ENCODE measurements around the gene SEC24D.

The SEC24D gene

DNA sequence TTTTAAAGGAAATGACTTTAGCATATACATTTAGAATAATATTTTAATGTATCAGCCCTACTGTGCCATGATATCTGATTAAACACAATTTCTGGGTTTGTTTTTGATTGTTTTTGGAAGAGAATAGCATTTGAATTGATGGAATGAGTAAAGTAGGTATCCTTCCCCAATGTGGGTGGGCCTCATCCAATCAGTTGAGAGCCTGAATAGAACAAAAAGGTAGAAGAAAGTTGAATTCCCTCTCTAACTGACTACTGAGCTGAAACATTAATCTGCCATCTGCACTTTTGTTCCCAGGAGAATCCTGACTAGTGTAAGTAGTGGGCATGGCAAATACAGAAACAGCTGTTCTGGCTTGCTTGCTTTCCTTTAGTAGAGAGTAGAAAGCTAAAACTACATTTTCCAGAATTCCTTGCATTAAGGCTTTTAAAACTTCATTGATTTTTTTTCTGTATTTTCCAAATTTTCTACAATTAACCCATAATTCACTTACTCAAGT lies 9.7 kb upstream of the SEC24D start:
- no peak for DNase-seq (ENCODE audit: low spot score)

DNA sequence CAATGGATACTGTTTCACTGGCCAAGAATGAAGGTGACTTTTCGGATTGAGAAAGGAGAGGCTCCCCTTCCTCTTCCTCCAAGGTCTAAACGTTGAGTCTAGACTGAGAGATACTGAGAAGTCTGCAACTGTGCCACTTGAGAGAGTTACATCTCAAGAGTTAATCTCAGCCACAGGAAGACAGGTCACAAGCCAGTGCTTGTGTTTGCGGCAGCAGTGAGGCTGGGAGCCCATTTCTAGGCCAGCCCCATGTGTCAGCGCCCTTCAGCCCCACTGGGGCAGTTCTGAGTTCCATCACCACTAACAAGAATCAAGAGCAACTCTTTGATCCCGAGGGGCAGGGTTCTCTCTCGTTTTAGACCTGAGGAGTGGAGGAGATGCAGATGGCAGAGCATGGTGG lies 7.3 kb upstream of the SEC24D start:
- no peak for DNase-seq (ENCODE audit: low spot score)

DNA sequence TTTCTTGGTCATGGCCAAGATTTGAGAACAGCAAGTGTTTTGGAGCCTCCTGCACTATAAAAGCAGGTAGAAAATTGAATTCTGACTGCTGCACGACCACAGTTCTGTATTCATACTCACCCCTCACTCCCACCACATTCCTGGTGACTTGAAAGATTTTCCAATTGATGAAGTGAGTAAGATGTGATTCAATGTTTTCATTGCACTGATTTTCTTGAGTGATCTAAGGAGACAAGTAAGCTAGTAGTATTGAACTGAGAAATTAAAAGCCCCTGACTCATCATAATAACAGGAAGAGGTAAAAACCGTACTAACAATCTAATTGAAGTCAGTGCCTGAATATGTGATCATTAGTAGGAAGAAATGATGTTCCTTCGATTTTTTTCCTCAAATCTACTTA lies 6.1 kb upstream of the SEC24D start:
- DNase-seq (ENCODE audit: low spot score) = no peak

DNA sequence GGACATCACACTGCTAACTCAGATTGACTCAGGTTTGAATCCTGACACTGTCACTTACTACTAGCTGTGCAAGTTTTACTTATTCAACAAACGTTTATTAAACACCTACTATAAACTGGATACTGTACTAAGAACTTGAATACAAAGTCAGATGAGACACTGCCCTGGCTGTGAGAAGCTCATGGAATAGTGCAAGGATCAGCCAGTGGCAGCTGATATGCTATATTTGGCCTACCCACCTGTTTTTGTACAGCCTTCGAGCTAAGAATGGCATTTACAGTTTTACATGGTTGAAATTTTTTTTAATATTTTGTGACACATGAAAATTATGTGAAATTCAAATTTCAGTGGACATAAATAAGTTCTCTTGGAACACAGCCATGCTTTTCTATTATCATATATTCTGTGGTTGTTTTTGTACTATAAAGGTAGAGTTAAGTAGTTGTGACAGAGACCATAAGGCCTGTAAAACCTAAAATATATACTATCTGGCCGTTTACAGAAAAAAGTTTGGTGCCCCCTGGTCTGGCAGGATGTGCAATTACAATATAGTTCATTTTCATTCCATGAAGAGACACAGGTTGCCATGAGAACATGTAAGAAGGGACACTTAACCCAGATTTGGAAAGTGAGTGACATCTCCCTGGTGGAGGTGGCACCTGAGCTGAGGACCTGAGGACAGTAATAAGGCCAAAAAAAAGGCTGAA lies 3.4 kb upstream of the SEC24D start:
- DNase-seq (ENCODE audit: low spot score) = no peak

DNA sequence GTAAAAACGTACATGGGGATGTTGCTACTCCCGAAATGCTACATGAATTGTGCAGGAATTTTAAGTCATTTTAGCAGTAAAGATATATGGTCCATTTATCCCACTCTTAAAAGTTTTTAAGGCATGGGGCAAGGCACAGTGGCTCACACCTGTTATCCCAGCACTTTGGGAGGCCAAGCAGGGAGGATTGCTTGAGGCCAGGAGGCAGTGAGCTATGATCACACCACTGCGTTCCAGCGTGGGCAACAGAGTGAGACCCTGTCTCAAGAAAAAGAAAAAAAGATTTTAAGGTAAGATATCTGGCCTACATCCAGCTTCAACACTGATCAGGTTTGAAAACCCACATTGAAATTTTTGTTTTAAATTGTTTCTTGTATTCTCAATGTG lies 1.2 kb upstream of the SEC24D start:
- DNase-seq (ENCODE audit: low spot score) = no peak

DNA sequence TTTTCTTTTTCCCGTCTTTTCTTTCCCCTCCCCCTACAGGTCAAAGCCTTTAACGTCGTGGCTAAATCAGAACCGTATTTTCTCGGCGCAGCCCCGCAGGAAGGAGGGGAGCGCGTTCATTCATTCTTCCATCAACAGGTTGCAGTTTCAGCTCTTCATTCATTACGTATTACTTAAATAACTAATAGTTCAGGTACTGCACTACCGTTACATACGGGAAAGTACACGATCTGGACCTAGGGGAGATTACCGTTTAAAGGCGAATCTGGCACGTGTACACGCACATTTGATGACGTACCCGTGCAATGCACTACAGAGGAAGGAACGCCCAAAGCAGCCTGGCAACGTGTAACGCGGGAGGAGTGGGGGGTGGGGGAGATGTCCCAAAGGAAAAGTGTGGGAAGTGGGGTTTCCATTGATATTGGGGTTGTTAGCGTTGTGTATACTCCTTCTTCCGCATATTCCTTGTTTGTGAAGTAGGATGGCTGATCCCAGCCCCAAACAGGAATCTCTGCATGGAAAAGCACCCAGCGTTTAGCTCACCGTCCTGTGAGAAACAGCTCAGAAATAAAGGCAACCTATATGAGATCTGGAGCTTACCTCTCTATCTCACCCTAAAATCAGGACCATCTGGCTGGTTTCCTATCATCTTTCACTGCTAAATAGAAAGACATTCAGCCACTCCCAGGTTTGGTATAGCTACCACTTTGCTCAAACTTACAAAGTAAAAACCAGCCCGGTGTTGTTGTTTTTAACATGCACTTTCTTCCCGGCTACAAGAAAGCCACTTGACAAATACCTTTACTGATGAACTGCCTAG lies 585 bp upstream of the SEC24D start:
- DNase-seq (ENCODE audit: low spot score) = no peak

DNA sequence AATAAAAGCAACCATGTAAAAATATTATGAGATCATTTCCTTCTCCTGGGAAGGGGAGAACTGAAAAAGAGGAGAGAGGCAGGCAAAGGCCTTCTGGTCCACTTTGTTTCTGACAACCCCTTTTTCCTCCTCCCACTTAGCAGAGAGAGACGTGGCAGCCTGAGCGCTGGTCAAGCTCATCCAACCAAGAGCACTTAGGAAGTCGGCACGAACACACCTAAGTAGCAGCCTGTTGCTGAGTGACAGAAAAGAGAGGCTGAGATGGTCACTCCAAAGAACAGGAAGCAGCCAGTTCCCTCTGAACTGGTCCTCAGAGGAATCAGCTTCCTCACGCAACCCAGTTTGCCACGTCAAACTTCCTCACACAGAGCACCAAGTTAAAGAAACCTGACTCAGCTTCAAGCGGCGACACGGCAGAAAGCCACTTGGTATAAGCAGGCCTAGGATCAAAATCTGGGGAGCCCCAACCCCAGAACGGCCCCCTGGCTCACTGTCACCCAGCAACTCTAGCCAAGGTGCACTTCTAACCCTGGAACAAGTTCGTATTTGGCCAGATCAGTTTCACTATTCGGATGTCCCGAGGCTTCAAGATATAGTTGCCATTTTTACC lies 861 bp downstream of the SEC24D start:
- DNase-seq (ENCODE audit: low spot score) = peak; percentile 19

DNA sequence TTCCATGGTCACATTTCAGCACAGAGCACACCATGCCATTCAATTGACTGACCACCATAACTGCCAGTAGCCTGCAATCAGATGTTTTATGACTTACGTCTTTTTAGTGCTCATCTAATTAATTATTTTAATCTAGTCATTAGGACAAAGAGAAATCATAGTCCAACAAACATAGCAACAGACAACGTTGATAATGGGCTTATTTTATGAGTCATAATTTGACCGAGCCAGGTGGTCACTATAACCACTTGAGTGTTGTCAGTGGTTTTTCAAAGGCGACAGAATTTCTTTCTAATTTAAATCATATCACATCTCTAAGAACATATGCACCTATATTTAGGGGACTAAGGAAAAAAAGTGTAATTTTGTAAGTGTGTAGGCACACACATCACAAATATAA lies 1.9 kb downstream of the SEC24D start:
- DNase-seq (ENCODE audit: low spot score) = no peak

DNA sequence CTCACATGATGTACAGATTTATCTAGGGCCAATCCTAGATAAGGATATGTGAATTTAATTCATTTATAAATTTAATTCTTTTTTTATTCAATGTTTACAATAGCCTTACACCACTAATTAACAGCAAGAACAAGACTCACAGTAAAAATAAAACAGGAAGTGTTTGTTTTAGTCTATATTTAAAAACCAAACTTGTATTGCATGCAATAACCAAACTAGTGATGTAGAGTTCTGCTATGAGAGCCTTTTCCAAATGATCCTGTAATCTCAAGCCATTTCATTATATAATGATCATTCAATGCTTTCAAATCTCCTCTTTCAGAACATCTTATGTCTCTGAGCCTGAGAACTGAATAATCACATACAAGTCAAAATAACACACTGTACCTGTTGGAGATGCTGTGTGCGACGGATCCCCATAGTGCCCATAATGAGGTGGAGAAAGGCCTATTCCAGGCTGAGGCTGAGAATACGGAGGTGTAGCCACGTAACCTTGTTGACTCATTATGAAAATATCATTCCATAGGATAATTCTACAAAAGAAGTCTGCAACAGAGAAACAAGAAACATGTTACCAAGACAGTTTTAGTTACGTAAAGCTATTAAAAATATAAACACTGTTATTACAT lies 2.6 kb downstream of the SEC24D start:
- DNase-seq (ENCODE audit: low spot score) = no peak

DNA sequence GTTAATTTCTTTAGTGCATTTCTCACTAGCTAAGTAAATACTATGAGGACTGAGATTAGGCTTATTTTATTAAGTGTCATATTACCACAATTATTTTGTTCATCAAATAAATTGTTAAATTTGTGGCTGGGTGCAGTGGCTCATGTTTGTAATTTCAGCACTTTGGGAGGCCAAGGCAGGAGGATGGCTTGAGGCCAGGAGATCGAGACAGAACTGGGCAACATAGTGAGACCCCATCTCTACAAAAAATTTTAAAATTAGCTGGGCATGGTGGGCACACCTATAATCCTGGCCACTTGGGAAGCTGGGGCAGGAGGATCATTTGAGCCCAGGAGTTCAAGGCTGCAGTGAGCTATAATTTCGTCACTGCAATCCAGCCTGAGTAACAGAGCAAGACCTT lies 6.8 kb downstream of the SEC24D start:
- no peak for DNase-seq (ENCODE audit: low spot score)

DNA sequence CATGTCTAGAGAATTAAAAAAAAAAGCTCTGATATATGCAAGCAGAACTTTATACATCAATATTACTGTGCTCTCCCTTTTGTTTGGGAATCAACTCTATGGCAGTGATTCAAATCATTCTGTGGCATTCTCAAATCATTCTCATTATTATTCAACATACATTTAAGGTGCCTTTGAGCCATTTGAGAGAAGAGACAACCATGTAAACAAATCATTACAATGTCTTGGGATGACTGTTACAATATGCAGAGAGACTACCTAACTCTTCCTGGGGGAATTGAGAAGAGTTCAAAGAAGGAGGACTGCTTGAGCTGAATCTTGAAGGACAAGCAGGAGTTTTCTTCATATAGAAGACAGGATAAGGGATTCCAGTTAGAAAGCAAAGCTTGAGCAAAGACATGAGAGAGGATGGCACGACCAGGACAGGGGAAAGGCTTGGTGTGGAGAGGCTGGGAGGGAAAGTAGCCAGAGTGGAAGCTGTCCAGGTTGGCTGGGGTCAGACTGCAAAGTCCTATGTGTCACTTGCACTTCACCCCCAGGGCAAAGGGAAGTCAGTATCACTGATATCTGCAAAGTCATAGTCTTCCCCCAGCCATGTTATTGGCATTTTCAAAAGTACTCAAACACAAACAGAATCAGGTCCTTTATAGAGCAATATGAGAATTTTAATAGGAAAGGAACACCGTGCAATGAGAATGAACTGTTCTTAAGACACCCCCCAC lies 9.0 kb downstream of the SEC24D start:
- DNase-seq (ENCODE audit: low spot score) = no peak

DNA sequence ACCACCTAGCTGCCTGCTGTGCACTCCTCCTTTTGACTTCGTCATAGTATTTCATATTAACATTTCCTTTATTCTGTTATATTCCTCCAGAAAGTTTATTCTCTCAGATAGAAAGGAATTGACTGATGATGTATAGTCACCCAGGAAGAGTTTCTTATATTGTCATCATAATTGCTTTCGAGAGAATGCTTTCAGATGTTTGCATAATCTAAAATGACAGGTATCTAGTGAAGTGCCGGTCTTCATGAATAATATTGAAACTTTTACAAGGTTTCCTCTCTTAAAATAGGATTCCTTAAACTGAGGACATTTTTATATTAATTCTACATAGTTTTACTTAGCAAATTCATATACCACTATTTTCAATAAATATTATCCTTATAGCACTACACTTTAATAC lies 10.1 kb downstream of the SEC24D start:
- no peak for DNase-seq (ENCODE audit: low spot score)

DNA sequence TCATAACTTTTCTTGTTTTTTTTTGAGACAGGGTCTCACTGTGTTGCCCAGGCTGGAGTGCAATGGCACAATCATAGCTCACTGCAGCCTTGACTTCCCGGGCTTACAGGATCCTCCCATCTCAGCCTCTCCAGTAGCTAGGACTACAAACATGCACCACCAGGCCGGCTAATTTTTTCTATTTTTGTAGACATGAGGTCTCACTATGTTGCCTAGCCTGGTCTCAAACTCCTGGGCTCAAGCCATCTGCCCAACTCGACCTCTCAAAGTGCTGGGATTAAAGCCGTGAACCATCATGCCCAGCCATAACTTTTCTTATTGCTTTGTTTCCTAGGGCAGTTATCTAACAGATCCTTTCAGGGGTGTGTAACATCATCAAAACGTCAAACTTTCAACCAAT lies 11.8 kb downstream of the SEC24D start:
- no peak for DNase-seq (ENCODE audit: low spot score)

DNA sequence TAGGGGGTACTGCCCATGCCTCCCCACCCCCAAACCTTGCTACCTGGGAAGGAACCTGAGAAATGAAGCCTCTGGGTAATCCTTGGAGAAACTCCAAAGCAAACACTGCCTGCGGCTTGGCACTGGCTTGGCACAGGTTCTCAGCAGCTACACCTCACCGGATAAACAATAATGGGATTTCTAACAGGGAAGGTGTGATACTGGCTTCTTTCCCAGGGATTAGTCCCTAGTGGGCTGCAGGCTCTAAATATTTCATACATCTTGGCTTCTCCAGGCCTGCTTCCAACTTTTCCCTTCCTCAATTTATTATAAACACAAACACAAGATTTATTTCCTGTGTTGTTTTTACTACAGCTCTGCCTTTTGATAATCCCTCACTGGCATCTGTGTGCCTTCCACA lies 12.5 kb downstream of the SEC24D start:
- DNase-seq (ENCODE audit: low spot score) = no peak

DNA sequence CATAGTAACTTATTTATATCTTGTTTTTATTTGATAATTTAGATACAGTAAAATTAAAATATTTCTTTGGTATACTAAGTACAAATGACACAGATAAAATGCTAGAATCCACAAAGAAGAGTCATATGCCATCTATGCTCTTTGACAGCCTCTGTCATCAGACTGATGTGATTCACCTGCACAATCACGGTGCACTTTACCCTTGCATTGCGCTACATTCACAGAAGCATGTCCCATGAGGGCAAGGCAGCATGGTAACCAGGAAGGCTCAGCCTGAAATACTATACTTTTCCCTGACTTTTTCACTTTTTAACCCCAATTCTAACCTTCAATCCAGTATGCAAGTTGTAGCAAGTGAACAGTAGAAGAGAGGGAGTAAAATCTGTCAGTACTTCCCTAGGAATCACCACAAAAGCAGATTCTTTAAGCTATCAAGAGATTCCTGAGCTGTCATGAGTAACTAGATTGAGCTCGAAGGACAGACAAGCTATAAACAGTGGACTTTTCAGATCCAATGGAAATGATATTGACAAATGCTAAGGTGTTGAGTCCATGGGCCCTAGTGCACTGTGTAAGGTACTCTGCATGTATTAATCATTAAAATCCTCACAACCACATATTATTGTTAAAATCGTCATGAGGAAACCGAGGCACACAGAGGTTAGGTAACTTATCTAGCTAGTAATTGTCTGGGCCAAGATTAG lies 14.2 kb downstream of the SEC24D start:
- no peak for DNase-seq (ENCODE audit: low spot score)

DNA sequence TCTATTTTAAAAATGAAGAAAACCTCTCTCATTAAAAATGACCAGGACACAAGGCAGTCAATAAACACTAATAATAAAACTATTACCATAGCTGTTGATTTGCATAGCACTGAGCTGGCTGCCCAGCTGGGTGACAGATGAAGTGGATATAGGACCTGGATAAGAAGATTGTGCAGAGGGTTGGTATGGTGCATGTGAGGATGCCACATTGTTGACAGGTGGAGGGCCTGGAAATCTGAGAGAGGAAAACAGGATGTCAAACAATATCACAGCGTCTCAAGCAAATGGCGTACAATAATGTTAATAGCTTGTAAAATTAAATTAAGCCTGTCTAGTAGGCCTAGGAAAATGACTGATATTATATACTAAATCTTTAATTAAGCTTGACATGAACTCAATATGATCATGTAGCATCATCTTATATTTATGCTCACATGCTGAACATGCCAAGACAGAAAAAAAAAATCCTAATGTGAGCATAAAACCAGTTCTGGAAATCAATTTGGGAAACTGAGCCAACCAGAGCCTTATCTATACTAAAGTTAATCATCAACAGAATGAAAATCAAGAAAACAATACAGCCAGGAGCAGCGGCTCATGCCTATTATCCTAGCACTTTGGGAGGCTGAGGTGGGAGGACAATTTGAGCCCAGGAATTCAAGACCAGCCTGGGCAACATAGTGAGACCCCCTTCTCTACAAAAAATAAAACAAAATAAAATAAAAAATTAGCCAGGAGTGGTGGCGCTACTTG lies 18.6 kb downstream of the SEC24D start:
- DNase-seq (ENCODE audit: low spot score) = no peak

DNA sequence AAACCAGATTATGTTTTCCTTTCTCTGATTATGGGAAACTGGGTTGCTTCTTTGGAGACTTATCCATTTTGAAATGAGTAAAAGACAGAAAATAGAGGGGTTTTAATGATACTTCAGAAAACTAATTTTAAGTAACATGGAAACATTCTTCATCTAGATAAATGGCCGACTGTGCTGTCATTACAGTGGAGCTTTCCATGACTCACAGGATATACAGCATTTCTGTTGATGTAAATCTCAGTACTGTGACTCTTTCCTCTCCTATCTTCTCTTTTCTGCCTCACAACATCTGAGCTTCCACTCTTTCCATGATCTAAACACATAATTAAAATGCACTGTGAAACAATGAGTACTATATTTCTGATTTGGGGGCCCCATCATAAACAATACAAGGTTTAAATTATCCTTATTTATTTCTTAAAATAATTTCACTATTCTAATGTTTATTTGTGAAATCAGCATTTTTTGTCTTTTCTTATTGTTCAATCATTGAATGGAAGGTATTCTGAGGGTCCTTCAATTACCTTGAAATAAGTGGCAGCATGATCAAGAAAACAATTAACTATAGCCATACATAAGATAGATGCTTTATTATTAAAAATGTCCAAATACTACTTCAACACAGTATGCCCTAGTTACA lies 19.3 kb downstream of the SEC24D start:
- DNase-seq (ENCODE audit: low spot score) = no peak

DNA sequence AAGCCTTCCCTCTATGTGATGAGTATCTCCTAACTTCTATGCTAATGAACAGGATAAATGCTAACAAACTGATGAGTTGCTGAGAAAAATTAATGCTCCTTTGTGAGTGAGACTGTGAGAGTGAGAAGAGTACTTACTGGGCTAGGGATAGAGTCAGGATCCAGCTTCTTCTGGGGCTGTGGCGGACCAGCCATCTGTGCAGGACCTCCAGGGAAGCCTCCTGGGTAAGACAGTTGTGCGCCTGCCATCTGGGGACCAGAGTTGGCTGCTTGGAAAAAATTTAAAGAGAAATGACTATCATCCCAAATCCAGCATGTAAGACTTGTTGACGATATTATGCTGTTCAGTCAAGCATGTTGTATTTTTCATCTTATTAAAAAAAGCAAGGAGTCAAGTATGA lies 21.0 kb downstream of the SEC24D start:
- DNase-seq (ENCODE audit: low spot score) = no peak

DNA sequence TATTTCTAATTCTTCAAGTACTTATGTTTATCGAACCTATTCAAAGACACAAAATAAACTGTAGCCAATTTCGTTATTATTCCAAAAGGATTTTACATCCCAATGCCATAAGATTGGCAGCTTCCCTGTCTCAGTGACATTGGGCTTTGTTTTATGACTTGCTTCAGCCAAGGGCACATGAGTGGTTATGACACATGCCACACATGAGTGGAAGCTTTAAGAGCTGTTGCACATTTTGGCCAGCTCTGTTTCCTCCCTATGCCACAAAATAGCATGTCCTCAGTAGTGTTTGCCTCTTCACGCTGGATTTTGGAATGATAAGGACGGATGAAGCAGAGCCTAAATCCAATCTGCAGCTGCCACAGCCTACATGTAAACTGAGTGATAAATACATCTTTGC lies 21.9 kb downstream of the SEC24D start:
- no peak for DNase-seq (ENCODE audit: low spot score)

DNA sequence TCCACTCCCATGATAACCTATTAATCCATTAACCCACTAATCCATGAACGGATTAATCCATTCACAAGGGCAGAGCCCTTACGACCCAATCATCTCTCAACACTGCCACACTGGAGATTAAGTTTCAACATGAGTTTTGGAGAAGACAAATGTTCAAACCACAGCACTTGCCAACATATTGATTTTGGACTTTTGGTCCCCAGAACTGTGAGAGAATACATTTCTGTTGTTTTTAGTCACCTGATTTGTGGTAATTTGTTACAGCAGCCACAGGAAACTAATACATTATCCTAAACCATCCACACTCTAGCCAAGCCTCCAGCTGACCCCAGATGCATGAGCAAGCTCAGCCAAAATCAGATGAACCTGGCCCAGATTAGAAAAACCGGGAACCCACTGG lies 22.4 kb downstream of the SEC24D start:
- DNase-seq (ENCODE audit: low spot score) = no peak
